Endometrium (tissue), 2 donors: ENCODE data around the gene BRCA2.

Source experiments
- FAIRE-seq: peaks from 2 replicates; lab custom pipeline; 2012; peaks lifted over from hg19 to GRCh38; lab: Jason Lieb, UNC
- donor health status: control.
- donor health status: control.

BRCA2 gene

DNA sequence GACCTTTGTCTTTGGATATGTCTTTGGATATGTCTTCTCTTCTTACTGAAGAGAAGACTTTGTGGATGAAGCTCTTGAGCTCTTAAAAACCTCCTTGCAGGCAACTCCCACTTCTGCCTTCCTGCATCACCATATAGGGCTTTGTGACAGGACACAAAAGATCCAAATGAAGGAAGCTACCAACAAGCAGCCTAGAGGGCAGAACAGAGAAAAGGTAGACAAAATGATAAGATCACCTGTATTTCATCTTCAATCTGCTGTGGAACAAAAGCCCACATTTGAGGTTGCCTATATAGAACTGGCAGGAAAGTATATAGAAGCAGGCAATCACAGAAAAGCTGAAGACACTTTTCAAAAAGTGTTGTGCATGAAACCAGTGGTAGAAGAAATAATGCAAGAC is 70.1 kb downstream of the BRCA2 start:
- FAIRE-seq: no peak

- FAIRE-seq: no peak
Observed at GRCh38 chr13:32390048-32390447, 74.7 kb downstream of the BRCA2 start.

- FAIRE-seq: no peak
Observed at GRCh38 chr13:32390484-32390883, 75.2 kb downstream of the BRCA2 start.

DNA sequence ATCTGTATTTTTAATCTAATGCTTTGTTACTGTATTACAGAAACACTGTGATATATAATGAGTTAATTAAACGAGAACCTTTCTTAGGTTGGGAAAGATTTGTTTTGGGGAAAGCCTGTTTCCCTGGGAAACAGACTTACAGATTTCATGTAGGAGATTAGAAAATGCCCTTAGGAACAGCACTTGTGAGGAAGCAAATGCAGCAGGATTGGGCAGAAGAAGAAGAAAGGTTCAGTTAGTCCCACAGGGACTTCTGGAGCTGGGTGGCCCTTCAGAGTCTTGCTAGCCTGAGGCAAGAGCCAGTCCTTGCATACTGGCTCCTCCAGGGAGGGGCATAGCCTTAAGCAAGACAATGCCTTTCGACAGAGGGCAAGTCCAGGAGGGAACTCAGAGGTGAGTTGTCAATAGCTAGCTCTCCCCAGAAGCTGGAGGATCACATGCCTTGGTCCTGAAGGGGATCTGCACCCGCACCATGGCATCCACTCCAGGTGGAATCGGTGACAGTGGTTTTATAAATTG is 75.9 kb downstream of the BRCA2 start:
- FAIRE-seq: no peak

DNA sequence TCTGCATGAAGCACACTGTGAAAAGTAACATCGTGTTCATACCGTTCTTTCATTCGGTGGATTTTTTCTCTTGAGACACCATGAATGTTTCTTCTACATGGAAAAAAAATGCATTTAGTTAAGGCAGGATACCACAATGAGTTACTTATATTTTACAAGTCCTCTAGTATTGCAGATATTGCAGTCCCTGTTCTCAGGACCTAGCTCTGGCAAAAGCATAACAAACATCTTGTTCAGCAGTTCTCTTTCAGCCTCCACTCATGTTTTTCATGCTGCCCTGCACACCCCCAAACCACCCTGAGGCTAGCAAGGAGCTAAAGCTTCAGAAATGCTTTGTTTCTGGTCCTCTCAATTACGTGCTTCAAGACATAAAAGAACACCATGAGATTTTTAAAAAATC is 87.8 kb downstream of the BRCA2 start:
- FAIRE-seq: no peak

DNA sequence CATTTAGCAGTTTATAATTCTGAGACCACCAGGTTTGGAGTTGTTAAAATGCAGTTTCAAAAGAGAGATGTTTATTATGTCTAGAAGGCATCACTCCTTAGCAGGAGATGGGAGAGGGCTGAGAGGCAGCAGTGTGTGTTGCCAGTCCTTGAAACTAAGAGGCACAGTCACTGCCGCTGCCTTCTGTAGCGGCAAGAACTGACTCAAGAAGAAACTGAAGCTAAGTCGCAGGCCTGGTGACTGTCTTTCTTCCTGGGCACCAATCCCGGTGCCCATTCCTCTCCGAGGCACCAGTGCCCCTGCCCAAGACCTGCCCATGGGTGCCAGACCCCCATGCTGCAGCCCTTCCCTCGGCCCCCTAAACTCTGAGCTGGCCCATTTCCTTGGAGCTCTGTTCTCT is 92.5 kb downstream of the BRCA2 start:
- no peak for FAIRE-seq

DNA sequence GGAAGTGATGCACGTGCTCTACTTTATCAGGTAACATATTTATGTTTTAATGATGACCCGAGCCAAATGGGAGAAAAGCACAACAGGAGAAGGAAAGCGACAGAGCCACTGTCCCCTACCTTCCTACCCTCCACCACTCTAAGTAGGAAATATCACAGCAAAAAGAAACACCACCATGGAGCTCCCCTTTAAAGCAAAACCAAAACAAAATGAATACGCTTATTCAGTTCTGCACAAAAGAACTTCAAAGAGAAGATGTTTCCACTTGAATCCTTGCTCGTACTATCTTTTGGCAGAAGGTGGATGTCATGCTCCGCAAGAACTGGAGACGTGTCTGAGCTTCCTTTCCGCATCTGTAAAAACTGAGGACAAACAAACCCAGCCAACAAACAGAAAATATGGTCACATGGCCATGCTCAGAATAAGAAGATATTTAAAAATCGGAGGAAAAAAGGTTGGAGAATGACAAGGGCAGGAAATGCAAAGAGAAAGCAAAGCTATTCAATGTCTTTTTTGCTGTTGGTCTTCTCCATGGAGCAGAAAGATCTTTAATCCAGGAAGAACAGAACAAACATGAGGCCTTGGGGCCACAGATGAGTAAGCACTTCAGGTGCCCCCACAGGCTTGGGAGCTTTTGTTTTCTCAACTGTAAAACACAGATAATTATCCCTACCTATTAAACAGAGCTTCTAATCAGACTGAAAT is 93.1 kb downstream of the BRCA2 start:
- no peak for FAIRE-seq

DNA sequence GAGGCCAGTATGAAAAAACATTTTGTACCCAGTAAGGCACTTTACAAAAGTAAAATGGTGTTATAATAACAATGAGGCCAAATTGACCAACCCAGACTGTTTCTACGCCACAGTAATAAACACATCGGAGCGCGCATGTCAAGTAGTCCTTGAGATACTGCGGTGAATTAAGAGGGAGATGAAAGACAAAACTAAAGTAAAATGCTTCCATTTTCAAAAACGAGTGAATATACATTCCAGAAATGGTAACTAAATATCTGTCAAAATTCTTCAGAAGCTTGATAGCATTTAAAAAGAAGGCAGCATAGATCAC is 93.6 kb downstream of the BRCA2 start:
- FAIRE-seq: no peak

- FAIRE-seq: no peak
Observed at GRCh38 chr13:32409561-32410421, 94.5 kb downstream of the BRCA2 start.

DNA sequence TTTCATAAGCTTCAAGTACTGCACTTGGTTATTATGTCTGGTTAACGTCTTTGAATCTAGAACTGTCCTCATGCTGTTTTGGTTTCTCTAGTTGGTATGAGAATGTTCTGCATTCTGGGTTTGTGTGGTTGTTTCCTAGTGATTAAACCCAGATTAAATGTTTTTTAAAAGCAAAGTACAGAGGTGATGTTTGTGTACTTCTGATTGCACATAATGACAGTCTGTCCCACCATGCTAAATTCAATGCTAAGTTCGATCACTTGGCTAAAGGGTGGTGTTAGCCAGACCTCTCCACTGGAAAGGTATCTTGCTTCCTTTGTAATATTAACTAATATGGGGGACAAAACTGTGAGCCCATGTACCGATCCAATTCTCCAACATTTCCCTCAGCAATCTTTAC is 98.0 kb downstream of the BRCA2 start:
- FAIRE-seq: no peak

GRCh38 chr13:32414580-32414979 is 99.3 kb downstream of the BRCA2 start:
- no peak for FAIRE-seq

GRCh38 chr13:32415019-32415418 is 99.7 kb downstream of the BRCA2 start:
- no peak for FAIRE-seq

DNA sequence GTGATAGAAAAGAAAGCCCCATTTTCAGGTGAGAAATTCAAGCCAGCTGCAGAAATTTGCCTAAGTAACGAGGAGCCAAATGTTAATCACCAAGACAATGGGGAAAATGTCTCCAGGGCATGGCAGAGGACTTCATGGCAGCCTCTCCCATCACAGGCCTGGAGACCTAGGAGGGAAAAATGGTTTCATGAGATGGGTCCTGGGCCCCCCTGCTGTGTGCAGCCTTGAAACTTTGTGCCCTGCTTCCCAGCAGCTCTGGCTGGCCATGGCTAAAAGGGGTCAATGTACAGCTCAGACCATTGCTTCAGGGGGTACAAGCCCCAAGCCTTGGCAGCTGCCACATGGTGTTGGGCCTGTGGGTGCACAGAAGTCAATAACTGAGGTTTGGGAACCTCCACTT is 102.7 kb downstream of the BRCA2 start:
- FAIRE-seq: no peak

DNA sequence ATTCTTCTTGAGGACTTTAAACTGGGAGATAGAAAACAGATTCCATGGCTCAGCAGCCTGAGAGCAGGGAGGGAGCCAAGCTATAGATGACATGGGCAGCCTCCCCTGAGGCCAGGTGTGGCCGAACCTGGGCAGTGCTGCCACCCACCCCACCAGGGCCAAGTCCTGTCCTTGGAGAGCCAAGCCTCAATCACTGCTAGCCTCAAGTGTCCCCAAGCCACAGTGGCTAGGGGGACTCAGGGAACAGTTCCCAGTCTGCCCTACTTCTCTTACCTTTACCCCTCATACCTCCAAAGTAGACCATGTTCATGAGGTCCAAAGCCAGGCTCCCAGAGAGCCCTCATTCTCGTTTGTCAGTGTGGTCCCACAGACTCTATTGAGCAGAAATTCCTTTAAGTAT is 104.6 kb downstream of the BRCA2 start:
- FAIRE-seq: no peak

DNA sequence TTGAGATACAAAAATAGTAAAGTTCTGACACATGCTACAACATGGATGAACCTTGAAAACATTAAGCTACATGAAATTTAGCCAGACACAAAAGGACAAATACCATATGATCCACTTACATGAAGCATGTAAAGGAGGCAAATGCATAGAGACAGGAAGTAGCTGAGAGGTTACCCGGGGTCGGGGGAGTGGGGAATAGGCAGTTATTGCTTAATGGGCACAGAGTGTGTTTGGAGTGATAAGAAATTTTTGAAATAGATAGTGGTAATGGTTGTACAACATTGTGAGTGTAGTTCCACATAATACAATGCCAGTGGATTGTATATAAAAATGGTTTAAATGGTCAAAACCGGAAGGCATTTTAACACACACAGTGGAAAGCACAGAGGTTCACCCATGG is 108.3 kb downstream of the BRCA2 start:
- no peak for FAIRE-seq

DNA sequence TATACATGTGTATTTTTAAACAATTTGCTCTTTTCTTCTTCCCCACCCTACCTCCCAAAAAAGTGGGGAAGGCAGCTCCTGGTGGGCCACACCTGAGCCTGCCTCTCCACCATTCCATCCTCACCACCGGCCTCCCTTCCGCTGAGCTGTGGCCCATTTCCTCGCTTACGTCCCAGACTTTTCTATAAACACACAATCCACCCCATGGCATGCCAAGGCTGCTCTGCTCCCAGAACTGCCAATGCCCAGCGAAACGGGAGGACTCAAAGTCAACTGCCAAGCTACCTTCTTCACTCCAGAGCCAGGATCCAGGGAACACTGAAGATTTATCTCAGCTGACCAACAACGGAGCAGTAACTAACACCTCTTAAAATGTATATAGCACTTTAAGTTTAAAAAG is 109.8 kb downstream of the BRCA2 start:
- FAIRE-seq: no peak

DNA sequence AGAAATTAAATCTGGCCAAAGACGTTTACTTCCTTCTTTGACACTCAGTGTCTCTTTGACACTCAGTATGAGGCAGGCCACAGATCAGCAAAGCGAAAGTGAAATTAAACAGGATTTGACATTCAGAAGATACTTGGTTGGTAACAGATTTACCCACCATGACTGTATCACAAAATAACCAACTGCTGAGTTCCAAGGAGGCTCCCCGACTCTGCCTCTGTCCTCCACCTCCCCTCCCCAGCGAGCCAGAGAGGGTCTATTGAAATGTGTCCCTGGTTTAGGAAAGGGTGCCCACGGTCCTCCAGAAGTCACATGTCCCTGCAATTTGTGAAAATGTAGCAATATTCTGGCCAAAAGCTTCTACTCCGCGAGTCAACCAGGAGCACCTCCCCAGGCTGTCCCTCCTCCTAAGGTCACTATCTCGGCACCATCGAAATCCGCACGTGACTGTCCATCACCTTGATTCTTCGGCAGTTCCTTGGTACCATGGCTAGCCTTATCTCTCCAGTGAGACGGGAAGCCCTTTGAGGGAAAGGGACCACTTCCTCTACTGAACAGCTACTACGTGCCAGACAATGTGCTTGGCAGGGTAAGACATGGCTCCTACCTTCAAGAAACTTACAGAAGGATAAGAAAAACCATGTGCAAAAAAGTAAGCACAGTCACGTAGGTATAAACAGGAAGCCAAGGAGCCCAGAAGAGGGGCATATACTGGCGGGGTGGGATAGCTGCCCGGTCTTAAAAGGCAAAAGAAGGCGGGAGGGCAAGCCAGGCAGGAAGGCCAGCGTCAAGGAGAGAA is 111.1 kb downstream of the BRCA2 start:
- no peak for FAIRE-seq

DNA sequence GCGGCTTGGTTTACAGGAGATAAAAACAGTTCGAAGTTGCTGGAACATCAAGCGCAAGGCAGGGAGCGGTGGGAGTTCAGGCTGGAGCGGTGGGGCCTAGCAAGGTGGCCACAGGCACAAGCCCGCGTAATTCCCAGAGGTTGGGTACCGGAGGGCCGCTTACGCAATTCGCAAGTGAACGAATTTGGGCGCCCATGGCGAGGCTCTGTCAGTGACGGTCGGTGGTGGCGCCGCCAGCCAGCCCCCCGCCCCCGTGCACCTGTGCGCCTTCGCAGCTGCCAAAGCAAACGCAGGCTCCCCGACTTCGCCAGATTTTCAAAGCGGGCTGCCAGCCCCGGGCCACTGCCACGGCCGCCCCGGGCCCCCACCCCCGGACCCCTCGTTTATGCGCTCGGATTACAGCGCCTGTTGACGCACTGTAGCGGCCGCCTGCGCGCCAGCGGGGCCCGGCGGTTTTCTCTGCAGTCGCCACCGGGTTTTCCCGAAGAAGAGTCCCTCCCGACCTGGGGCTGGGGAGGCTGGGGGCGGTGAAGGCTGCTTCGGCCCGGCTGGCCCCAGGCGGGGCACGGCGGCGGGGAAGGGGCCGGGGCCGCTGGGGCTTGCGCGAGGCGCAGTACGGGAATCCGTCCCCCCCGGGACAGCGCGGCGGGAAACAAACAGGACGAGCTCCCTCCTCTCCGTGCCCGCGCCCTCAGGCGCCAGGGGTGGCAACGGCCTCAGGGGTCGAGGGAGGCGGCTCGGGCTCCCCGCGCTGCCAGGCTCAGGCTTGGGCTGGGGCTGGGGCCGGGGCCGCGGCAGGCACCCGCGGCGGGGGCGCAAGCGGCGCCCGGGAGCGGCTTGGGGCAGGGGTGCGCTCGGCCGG is 111.9 kb downstream of the BRCA2 start:
- FAIRE-seq: no peak

DNA sequence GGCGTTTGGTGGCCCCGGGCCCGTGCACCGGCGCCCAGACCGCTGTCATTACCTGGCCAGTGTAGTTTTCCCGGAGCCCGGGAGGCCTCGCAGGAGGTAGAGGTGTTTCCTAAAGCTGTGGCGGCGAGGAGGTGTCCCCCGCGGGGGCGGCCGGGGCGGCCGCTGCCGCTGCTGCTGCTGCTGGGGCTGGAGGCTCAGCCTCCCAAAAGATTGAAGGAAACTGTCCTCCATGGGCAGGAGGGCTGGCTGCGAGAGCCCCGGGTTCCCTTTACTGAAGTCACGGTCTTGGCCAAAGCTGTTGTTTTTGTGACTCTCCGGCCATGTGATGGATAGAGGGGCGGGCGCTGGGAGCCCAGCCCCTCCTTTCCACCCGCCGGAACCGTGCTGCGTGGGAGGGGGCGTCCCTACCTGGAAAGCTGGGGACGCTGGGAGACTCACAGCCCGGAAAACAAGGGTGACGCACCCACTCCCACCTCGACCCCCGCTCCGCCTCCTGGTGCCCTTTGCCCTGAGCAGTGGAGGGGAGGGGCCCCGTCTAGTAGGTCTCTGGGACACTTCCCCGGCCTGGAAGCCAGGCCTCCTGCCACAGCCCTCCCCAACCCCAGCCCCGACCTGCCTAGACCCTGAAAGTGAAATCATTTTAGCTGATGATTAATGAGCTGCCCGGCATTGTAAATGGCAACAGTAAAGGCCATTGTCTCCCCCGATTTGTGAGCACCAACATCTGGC is 112.7 kb downstream of the BRCA2 start, which contains the start of gene N4BP2L1:
Gene N4BP2L1, minus strand, starts transcription at position 279 of the 729 bp plus-strand sequence. Its CDS starts 48 bp downstream, at position 231.
- no peak for FAIRE-seq

DNA sequence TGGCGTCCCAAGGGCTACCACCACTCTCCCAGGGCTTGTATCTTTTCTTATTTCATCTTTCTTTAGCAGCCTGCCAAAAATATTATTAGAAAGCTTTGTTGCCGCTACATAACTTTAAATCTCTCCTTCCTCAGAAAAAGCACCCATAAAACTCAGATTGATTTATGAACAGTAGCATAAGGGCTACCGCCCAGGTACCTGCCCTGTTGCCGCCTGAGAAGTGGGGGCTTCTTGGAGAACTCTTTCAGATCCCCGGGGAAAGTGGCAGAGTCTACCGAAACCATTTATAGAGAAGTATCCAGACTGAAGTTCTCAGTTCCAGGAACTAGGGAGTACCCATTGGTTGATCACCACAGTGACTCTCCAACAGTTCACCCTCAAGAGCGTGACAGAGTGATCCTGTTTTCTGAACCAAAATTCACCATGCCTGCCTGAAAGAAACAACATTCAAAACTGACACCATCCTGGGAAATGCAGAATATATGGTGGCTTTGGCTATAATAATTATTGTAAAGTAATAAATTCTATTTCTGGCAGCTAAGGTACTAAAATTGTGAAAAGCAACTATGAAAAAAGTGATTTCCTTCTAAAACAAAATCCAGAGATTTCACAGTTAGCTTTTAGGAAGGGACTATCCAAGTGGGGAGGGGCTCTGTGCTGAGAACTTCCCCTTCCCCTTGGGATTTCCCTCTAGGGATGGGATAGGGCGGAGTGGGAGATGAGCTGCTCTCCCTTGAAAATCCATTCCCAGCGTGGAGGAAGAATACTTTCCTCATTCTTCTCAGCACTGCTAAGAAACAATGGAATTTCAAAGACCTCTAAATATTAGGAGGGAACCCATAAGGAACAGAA is 113.5 kb downstream of the BRCA2 start:
- FAIRE-seq: no peak
